ENCODE measurements around the gene TAPBP.
"Not testable (repeated sequence)": the region's sequence is repeated elsewhere in the genome, so short reads cannot be mapped to it uniquely, and the experiment has no call there.

The TAPBP gene

DNA sequence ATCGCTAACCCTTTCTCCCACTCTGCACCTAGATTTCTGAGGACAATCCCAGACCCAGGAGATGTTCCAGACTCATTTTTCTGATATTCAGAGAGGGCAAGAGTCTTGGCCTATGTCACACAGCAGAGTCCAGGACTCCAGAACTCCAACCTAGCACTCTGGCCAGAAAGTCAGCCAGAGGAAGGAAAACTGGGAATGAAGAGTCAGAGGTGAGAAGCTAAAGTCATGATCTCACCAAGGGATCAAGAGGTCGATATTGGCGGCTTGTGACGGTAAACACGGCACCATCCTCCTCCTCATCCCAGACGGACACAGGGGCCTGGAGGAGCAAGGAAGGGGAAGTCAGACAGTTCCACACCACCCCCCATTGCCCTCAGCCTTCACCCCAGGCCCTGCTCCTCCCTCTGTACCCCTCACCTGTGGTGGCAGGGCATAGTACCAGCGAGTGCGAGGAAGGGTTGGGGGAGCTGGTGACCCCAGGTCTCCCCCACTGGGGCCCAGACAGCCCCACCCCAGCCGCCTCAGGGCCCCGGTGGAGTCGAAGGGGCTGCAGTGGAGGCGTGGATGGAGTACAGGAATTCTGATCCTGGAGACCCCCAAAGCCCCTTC lies 17.0 kb downstream of the TAPBP start:
- DNase-seq (ENCODE audit: low read depth in 2 of 2): no peak

DNA sequence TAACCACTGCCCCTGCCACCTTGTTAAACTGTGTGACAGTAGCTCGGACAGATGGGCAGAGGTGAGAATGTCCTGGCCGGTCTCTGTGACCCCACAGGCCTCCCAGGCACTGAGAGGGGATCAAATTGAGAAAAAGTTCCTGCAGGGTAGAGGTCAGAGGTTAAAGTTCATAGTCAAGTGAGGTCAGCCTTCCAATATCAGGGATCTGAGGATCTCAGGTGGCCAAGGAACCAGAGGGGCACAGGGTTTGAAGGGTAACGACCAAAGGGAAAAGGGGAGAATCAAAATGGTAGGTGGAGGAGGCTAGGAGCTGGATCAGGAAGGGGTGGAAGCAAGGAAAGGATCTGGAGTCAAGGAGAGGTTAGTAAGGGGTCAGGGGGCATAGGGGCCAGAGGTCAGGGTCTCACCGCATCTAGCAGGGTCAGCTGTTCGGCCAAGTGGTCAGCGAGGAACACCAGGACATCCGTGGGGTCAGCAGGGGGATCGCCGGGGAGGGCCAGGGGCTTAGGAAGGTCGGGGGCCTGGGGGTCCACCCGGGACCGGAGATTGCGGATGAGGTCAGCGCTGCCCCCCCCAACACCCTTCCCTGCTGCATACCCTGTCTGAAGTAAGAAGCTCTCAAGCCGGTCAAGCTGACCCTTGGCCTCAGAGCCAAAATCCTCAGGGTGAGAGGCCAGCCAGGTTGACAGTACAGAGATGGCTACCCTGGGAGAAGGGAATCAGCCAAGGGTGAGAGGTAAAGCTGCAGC lies 18.1 kb downstream of the TAPBP start:
- no peak for DNase-seq (ENCODE audit: low read depth in 2 of 2)

DNA sequence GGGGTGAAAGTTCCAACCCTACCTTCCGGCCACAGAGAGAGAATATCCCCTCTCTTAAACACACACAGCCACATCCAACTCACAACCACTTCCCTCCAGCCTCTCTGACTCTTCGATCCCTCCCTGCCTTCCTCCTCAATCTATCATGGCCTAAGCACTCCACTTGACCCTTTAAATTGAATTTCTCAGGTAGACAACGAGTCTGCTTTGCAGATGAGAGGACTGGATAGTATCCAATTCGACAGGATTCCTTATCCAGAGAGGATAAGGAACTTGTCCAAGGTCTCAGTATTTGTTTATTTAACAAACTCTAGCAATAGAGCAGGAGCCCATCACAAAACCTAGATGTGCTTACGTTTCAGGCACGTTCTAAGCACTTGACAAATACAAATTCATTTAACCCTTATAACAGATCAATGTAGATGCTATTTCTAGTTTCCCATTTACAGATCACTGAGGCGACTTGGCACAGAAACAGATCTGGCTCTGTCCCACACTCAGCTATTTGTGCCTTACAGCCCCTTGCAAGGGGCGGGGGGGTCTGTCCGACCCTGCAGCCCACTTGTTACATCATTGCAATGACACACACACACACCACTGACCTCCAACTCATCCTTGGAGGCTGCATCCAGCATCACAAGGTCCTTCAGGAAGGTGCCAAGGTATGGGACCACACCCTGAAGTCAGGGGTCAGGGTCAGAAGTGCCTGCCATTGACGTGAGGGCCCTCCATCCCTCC lies 19.6 kb downstream of the TAPBP start:
- DNase-seq (ENCODE audit: low read depth in 2 of 2): no peak

- no peak for DNase-seq (ENCODE audit: low read depth in 2 of 2)
These were observed 20.7 kb downstream of the TAPBP start for GRCh38 chr6:33292996-33293682.

DNA sequence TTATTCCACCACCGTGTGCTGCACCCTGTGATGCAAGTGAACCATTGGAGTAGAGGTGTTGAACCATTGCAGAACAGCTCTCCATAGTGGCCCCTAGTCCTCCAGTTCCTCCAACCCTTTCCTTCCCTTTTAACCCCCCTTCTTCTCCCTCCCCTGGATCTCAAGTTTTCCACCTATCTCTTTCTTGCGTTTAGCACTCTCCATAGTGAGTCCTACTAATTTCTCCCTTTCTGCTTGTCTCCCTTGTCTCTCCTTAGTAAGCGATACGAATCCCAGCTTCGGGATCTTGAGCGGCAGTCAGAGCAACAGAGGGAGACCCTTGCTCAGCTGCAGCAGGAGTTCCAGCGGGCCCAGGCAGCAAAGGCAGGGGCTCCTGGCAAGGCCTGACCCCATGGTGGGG lies 23.4 kb downstream of the TAPBP start:
- DNase-seq (ENCODE audit: low read depth in 2 of 2): no peak

GRCh38 chr6:33289784-33290315 lies 24.0 kb downstream of the TAPBP start:
- no peak for DNase-seq (ENCODE audit: low read depth in 2 of 2)

GRCh38 chr6:33288921-33289783 lies 24.7 kb downstream of the TAPBP start, which contains the start of the genes PFDN6 and WDR46:
TSS of gene PFDN6 (plus strand) at chr6:33289601. CDS start at chr6:33289857, 256 bp downstream.
TSS of gene WDR46 (minus strand) at chr6:33289239. CDS start at chr6:33289170, 69 bp downstream.
- peak; percentile 60 to 70 for DNase-seq (ENCODE audit: low read depth in 2 of 2)

- DNase-seq (ENCODE audit: low read depth in 2 of 2): no peak
These were observed 25.5 kb downstream of the TAPBP start for GRCh38 chr6:33288141-33288920.

DNA sequence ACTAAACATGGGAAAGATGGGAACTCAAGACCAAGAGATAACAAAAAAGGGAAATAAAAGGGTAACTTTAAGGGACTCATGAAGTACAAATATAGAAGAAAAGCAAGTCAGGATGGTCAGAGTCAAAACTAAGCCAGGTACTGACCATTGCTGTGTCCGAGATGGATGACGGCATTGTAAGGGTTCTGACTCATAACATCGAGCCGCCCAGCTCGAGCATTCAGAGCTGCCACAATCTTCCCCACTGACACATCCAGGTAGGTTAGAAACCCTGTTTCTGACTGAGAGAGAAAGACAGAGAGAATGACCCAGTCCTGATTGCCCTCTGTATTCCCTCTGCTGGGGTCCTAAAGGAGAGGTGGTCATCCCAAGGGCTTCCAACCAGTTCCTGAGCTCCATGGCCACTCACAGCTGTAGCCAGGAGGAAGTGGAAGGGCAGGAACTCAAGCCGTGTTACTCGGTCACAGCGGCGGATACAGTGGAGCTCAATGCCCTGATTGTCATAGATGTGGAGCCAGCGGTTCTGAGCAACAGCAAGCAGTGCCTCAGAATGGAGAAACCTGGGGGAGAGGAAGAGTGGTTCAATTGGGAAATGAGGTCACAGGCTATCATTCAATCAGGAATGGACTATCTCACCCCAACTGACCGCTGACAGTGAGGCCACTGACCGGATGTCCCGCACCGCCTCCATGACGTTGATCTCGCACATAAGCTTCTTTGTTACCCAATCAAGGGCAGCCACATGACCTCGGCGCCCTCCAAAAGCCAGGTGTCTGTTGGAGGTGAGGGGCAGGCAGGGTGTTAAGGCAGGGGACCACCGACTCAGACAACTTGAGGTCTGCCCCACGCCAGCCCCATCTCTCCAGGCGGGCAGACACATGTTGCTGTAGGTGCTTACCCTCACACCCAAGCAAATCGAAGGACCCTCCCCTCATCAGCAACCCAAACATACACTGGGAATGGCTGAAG lies 26.6 kb downstream of the TAPBP start:
- no peak for DNase-seq (ENCODE audit: low read depth in 2 of 2)

- not testable (repeated sequence) for DNase-seq (ENCODE audit: low read depth in 2 of 2)
These were observed 28.7 kb downstream of the TAPBP start for GRCh38 chr6:33285214-33285613.

DNA sequence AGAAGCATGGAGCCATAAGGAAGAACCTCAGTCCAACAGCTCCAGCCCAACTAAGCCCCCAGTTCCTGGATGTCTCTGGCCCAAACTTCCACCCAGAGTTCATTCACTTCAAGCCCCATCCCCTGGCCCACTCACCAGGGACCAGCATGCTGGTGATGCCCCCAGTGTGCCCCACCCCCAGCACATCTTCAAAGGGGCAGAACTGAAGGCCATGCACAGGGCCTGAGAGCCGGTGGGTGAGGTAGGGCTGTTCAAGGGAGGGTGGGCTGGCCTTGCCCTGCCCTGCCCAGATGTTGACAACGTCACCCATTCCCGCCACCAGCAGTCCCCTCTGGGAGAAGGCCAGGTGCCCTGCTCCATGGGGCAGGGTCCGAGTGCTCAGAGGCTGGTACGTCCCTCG lies 33.3 kb downstream of the TAPBP start:
- DNase-seq (ENCODE audit: low read depth in 2 of 2): no peak

- DNase-seq (ENCODE audit: low read depth in 2 of 2): no peak
These were observed 33.8 kb downstream of the TAPBP start for GRCh38 chr6:33279971-33280511.

DNA sequence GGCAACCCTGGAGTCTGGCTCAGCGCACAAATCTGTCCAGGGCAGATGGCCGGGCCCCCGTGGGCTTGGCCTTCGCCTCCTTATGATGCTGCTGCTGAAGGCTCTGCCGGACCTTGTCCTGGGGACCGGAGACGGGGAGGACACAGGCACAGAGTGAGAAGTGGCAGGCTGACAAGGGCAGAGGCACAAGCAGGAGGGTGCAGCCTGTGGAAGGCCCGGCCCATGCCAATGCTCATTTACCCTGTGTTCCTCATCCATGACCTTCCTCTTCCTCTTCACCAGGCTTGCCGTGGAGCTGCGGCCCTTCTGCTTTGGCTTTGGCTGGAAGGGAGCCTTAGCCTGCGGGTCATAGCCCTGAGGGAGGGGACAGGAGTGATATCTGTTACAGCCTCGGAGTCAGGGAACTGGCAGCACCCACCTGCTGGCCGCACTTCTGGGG lies 34.6 kb downstream of the TAPBP start:
- DNase-seq (ENCODE audit: low read depth in 2 of 2): no peak

GRCh38 chr6:33278810-33279209 lies 35.1 kb downstream of the TAPBP start:
- no peak for DNase-seq (ENCODE audit: low read depth in 2 of 2)

GRCh38 chr6:33278392-33278741 lies 35.5 kb downstream of the TAPBP start:
- DNase-seq (ENCODE audit: low read depth in 2 of 2): no peak

- no peak for DNase-seq (ENCODE audit: low read depth in 2 of 2)
These were observed 36.1 kb downstream of the TAPBP start for GRCh38 chr6:33277663-33278391.

DNA sequence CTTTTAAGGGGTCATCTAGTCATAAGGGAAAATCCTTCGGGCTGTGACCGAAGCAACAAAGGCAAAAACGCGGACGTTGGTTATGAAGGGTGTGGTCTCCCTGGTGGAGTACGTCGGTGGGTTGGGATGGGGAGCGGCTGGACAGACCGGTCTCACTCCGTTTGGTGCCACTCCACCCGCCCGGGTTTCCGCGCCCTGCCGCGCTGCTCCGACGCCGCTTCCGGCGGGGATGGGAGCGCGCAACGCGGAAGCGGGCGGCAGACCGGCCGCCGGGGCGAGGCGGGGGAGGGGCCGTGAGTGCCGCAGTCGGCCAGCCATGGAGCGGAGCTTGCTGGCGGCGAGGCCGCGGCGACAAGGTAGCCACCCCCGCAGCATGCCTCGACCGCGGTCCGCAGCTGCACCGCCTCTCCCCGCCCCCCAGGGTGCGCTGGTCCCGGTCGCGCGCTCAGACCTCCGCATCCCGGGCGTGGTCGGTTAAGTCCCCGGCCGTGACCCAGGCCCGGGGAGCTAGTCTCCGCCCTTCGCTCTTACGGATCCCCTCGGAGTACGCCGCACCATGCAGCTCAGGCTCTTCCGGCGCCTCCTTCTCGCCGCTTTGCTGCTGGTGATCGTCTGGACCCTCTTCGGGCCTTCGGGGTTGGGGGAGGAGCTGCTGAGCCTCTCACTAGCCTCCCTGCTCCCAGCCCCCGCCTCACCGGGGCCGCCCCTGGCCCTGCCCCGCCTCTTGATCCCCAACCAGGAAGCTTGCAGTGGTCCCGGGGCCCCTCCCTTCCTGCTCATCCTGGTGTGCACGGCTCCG lies 36.8 kb downstream of the TAPBP start, which contains the start of gene B3GALT4:
Gene B3GALT4 (plus strand): TSS at position 260 of the 799 bp plus-strand sequence. CDS start 297 bp downstream, at position 557.
- DNase-seq (ENCODE audit: low read depth in 2 of 2): peak; percentile 61 to 75

Measured in activated CD4-positive, alpha-beta T cell treated with anti-CD3 and anti-CD28 coated beads for 24 hours (primary cell).